Stimulated activated CD4-positive, alpha-beta T cell treated with anti-CD3 and anti-CD28 coated beads, Interleukin-15, amount 100 ng/mL, for 1 hour (primary cell): ENCODE results near the gene DAAM2.

Experiments
- DNase-seq, 2 donors: peaks; one replicate each; pipeline ENCODE4 v3.0.0-alpha.2; 2020; ENCODE audit warnings: low read depth in 1 of 2, low spot score in 1 of 2

DAAM2 gene

DNA sequence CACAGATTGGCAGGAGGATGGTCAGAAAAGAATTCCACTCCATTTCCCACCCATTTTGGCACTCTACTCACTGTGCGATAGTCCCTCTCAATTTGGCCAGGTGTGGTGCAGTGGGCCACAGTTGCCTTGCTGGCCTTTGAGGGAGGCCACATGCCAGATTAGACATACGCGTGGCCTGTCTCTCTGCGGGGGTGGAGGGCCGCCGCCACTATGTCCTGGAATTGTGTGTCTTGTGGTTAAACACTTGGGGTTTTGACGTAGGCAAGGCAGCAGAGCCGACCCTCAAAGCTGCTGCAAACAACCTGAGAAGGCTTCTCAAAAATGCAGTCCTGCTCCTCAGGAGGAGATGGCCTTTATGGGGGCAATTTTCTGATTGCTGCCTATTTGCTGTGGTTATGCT, 4.9 kb upstream of the DAAM2 start:
- no peak for DNase-seq

- DNase-seq = no peak
Observed at GRCh38 chr6:39790772-39791171, 1.4 kb upstream of the DAAM2 start.

DNA sequence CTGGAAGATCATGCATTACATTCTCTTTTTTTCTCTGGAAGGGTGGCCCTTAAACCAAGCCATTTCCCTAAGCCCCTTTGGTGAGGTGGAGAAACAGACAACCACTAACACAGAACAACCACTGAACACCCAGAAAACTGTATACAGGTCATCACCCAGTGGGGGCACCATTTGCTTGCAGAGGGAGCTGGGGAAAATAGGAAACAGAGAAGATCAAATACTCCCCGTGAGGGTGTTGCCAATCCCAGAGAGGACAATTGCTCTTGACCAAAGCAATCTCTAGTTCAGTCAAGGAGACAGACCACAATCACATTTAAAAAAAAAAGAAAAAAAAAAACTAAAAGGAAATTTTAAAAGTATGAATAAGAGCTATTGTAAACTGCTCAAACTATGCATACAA, 865 bp upstream of the DAAM2 start:
- no peak for DNase-seq

- no peak for DNase-seq
Observed at GRCh38 chr6:39792540-39793450, 619 bp downstream of the DAAM2 start.

DNA sequence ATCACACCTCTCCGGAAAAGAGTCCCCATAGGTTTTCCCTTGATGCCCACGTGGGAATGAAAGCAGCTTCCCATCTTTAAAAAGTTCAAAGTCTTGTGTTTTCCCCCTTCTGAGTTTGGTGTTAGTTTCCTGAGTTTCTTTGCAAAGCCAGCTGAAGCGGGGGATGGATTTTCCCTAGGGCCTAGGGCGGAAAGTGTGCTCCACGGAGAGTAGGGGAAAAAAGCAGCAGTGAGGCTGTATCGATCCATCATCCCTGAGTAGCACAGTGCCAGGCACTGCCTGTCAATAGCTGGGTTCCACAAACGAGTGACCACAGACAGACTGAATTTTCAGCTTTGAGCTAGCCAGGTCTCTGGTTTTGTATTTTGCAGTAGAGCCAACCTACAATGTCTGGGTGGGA, 1.3 kb downstream of the DAAM2 start:
- no peak for DNase-seq

DNA sequence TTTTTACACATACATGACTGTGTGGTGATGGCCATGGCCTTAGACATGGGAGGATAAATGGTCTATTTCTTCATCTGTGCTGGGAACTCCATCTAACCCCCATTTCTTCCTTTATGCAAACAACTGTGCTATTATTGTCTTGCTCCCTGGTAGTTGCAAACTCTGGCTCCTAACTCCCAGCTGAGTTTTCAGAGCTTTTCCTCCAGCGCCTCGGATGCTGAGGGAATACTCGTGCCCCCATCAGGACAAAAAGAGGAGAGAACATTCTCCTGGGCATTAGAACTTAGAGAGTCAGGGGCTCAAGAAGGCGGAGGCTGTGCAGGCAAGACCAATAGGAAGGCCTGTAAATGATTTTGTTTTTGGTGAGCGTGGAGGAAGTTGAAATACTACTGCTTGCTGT, 2.1 kb downstream of the DAAM2 start:
- DNase-seq = no peak

DNA sequence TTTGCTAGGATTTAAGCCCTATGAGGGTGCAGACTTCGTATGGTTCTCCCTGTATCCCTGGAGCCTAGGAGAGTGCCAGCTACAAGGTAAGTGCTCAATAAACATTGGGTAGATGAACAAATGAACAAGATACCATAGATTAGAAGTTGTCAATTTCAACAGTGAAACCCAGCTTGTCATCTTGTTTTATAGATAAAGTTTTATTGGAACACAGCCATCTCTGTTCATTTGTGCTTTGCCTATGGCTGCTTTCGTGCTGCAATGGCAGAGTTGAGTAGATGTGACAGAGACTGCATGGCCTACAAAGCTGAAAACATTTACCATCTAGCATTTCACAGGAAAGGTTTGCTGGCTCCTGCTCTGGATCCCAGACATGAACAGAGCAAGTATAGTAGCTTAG, 5.6 kb downstream of the DAAM2 start:
- DNase-seq = no peak

- no peak for DNase-seq
Observed at GRCh38 chr6:39800034-39801032, 8.2 kb downstream of the DAAM2 start.

DNA sequence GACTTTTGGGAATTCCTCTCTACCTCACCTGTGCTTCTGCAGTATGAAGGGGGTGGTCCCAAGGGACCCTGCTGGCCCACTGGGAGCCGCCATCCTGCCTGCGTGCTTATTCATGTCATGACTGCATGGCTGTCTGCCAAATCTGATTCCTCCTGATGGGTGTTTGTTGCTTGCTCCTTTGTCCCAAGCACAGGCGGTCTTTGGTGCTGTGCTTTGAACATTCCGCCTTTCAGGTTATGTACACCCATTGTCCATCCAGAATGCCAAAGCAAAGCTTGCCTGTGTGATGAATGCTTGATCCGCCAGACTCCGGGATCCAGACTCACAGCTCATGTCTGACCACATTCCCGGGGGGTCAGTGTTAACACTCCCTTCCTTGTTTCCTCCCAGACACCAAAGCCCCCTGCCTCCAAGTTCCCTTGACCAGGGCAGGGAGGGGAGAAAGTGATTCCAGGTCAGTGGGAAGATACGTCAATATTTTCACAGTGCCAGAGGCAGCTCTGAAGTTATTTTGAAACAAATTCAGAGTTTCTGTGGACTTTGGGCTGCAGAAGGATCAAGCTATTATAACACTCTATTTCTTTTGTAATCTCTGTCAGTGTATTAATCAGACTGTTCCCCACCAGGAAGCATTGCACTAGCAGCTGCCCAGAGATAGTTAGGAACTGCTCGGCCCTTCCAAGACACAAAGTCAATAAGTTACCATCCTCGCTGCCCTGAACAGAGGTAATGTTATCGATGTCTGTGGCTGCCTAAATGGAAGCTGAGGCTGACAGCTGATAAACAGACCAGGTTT, 9.5 kb downstream of the DAAM2 start:
- DNase-seq = no peak

- DNase-seq = no peak
Observed at GRCh38 chr6:39803872-39804271, 11.7 kb downstream of the DAAM2 start.

- no peak for DNase-seq
Observed at GRCh38 chr6:39804466-39805065, 12.4 kb downstream of the DAAM2 start.

- DNase-seq = no peak
Observed at GRCh38 chr6:39806278-39806677, 14.1 kb downstream of the DAAM2 start.

GRCh38 chr6:39808346-39808745, 16.2 kb downstream of the DAAM2 start:
- DNase-seq = no peak

DNA sequence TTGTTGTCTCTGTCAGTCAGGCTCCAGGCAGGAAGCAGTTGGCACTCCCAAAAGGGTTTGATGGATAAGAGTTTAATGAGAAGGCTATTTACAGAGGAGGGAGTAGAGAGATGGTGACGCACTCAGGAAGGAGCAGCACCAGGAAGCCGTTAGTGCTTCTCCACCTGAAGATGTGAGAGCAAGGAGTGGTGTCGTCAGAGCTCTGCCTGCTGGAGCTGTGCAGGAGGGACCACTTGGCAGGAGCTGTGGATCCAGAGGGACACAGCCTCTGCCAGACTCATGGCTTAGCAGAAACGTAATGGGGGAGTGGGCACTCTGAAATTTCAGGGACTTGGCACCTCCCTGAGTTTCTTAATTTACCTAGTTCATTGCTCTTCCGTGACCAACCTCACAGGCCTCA, 16.8 kb downstream of the DAAM2 start:
- DNase-seq = no peak

GRCh38 chr6:39811835-39812345, 19.7 kb downstream of the DAAM2 start:
- DNase-seq = no peak

DNA sequence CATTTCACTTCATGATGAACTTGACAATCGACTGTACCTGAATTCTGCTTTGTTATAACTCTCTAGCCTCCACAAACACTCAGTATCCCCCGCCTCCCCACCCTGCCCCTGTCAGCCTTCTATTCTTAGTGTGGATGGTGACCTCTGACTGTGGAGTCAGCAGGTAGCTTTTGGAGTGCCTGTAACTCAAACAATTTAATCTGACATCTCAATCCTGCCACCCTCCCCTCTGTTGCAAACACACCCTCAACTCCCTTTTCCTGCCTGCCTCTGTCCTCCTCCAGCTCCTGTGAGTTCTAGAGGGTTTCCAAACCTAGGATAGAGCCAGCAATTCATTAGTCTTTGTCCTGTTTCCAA, 20.3 kb downstream of the DAAM2 start:
- no peak for DNase-seq

DNA sequence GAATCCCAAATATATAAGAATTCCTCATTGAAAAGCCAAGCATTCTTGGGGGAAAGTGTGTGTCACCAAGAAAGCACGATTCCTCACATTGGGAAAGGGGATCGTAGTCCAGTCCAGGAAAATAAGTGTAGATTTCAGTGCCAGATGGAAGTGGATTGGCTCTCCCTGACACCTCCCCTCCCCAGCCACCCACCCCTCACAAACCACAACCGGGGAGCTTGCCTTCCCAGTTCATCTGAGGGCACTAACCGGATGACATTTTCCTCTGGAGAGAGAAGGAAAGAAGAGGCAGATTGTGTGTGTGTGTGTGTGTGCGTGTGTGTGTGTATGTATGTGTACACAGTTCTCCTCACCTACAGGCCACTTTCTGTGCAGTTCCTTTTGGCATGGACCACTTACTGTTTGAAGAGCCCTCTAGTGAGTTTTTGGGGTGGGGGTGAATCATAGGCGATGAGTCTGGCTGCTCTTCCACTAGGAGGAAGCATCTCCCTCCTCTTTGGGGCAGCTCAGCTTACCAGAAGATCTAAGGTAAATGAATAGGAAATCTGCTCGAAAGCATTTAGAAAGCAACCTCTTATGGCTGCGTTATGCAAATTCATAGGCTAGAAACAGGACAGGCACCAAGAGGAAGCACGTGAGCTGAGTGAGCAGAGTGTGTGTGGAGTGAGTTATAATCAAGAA, 20.8 kb downstream of the DAAM2 start:
- no peak for DNase-seq

DNA sequence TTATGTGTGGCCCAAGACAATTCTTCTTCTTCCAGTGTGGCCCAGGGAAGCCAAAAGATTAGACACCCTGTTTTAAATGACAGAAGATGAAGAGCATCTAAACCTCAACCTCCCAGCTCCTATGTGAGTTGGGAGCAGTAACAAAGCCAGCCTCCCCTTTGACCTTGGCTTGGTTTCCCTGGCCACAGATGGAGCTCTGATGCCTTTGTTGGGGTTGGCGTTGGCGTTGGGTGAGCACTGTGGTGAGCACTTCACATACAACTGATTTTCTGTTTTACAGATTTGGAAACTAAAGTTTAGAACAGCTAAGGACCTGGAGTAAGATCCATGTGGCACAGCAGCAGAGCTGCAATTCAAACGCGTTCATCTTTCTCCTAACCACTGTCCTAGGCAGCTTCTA, 22.1 kb downstream of the DAAM2 start:
- DNase-seq = no peak

DNA sequence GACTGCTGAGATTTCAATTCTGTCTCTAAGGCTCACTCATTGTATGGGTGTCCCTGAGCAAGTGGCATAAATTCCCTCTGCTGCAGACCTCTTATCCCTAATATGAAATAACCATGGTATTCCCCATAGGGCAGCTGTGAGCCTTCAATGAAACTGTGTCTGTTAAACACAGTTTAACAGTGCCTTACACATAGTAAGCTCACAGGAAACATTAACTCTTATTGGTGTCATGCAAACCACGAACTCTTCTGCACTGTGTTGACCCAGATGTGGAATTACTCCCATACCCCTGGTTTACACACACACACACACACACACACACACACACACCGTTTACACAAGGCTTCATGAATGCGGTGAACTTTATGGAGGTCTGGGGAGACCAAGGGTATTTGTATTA, 23.2 kb downstream of the DAAM2 start:
- DNase-seq = no peak

GRCh38 chr6:39816747-39817146, 24.6 kb downstream of the DAAM2 start:
- no peak for DNase-seq
